Endodermal cell (in vitro differentiated cells): ENCODE data around the gene GBA3. TPM values are rescaled to one million over a fixed set of nuclear protein-coding genes. Genes with fewer than 3 reads are reported as not detected.

Source experiments
- DNase-seq: peaks from one replicate; pipeline ENCODE4 v3.0.0-alpha.2; 2017
- H3K27ac ChIP-seq: 2 replicates; pipeline ENCODE4 v1.5.1; 2013; ENCODE audit warnings: mild to moderate bottlenecking, low read depth, low read length, moderate library complexity
- H3K27me3 ChIP-seq: 2 replicates; pipeline ENCODE4 v1.6.1; 2013; ENCODE audit warnings: mild to moderate bottlenecking, low read length, moderate library complexity; ENCODE audit not compliant: insufficient read depth, control insufficient read depth, poor library complexity, severe bottlenecking
- H3K36me3 ChIP-seq: 2 replicates; pipeline ENCODE4 v1.7.0; 2013; ENCODE audit warnings: mild to moderate bottlenecking, low read length, moderate library complexity; ENCODE audit not compliant: control insufficient read depth, insufficient read depth
- H3K4me1 ChIP-seq: one replicate; pipeline ENCODE4 v1.7.0; 2013; ENCODE audit warnings: low read length; ENCODE audit not compliant: control insufficient read depth, insufficient read depth
- H3K4me3 ChIP-seq: 2 replicates; pipeline ENCODE4 v1.5.1; 2013; ENCODE audit warnings: mild to moderate bottlenecking, low read length, moderate library complexity
- H3K9ac ChIP-seq: 2 replicates; pipeline ENCODE4 v1.6.1; 2013; ENCODE audit warnings: mild to moderate bottlenecking, low read length, moderate library complexity; ENCODE audit not compliant: poor library complexity, severe bottlenecking; ENCODE audit errors: extremely low read depth
- H3K9me3 ChIP-seq: 2 replicates; pipeline ENCODE4 v1.6.1; 2013; ENCODE audit warnings: mild to moderate bottlenecking, low read length, moderate library complexity; ENCODE audit not compliant: control insufficient read depth
- H3K27ac Mint-ChIP-seq: 2 replicates; pipeline ENCODE4 v1.8.0; 2020; ENCODE audit warnings: mixed read lengths
- H3K27me3 Mint-ChIP-seq: 2 replicates; pipeline ENCODE4 v1.8.0; 2021; ENCODE audit warnings: mild to moderate bottlenecking, mixed read lengths; ENCODE audit not compliant: insufficient read depth
- H3K36me3 Mint-ChIP-seq: 2 replicates; pipeline ENCODE4 v1.8.0; 2020; ENCODE audit warnings: low read depth, mixed read lengths
- H3K4me1 Mint-ChIP-seq: 2 replicates; pipeline ENCODE4 v1.8.0; 2020; ENCODE audit warnings: mixed read lengths
- H3K4me3 Mint-ChIP-seq: 2 replicates; pipeline ENCODE4 v1.8.0; 2020; ENCODE audit warnings: mild to moderate bottlenecking, moderate library complexity, mixed read lengths
- H3K9me3 Mint-ChIP-seq: 2 replicates; pipeline ENCODE4 v1.8.0; 2020; ENCODE audit warnings: mild to moderate bottlenecking, mixed read lengths
- WGBS, 2 experiments: methylation state at CpG; one replicate each; pipeline versions ENCODE4 v1.1.5 to v1.1.7; 2013; ENCODE audit warnings: missing lambda C conversion rate in 2 of 2, mixed read lengths in 1 of 2; ENCODE audit not compliant: insufficient coverage in 1 of 2, insufficient read length in 1 of 2; 5-methylcytosine and 5-hydroxymethylcytosine counted together
- total RNA-seq, 2 donors: library from RNA; stranded (reverse); fragmentation: NEBNext Ultra II Directional in 1 of 2; extraction: Animal tissue kit (Norgen Biotek cat#: 25700) in 1 of 2; gene quantifications; 2 replicates in 1 of 2; 3 replicates in 1 of 2; pipeline ENCODE4 v1.2.1, GENCODE V29; 2021
- TF ChIP-seq, protein P1 (sequence below): fragments of 200-600 bp; sonication (generic); conservative IDR thresholded peaks from 2 replicates; pipeline ENCODE4 v1.5.0; 2021; ENCODE audit warnings: antibody characterized with exemption, mild to moderate bottlenecking

The GBA3 gene
- total RNA-seq, 2 donors from 2014 or later: not detected

DNA sequence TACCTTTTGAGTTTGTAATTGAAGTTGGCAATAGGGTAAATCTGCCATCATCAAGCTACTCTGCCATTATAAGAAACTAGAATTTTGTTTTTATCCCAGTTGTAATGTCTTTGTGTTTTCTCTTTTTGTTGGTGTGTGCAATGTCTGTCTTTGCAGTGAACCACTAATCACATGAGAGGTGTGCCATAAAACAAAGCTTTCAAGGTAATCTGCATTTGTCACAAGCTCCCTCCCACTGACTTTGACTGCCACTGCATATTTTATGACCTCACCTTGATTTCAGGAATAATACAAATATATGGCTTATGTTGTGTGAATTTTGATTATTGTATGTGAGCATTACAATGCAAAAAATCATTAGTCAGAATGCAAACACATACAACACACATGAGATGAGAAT lies 9.0 kb upstream of the GBA3 start:
- Histone ChIP-seq H3K27me3 (peaks cover 19% of the 10 kb centered on the region), H3K9ac (no peak overlapping the region), H3K27ac (no peak overlapping the region), H3K36me3 (no peaks in the 10 kb centered on the region), H3K4me3 (no peak overlapping the region), H3K9me3 (no peaks in the 10 kb centered on the region), H3K4me1 (no peaks in the 10 kb centered on the region)
- Mint-ChIP-seq H3K27ac (no peak overlapping the region), H3K4me1 (peaks cover 7% of the 10 kb centered on the region), H3K4me3 (no peak overlapping the region), H3K27me3 (peaks cover 17% of the 10 kb centered on the region), H3K9me3 (no peaks in the 10 kb centered on the region), H3K36me3 (no peaks in the 10 kb centered on the region)
- TF ChIP-seq, protein P1, sequence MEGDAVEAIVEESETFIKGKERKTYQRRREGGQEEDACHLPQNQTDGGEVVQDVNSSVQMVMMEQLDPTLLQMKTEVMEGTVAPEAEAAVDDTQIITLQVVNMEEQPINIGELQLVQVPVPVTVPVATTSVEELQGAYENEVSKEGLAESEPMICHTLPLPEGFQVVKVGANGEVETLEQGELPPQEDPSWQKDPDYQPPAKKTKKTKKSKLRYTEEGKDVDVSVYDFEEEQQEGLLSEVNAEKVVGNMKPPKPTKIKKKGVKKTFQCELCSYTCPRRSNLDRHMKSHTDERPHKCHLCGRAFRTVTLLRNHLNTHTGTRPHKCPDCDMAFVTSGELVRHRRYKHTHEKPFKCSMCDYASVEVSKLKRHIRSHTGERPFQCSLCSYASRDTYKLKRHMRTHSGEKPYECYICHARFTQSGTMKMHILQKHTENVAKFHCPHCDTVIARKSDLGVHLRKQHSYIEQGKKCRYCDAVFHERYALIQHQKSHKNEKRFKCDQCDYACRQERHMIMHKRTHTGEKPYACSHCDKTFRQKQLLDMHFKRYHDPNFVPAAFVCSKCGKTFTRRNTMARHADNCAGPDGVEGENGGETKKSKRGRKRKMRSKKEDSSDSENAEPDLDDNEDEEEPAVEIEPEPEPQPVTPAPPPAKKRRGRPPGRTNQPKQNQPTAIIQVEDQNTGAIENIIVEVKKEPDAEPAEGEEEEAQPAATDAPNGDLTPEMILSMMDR: no peak
- no peak for DNase-seq

DNA sequence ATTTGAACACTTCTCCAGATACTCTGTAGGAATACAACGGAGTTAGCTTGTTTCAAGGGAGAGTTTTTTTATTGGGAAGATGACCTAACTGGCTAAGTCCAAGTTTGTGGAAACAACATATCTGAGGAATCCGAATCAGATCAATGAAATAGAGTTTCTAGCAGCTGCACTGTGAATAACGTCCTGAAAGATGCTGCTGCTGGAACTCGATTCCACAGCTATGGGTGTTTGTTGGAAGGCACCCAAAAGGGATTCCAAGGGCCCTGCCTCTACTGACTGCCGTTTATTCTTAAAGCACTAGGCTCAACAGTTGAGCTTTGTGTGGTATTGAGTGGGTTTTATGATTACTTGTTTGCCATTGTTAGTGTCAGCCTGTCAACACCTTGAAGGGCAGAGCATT lies 6.6 kb upstream of the GBA3 start:
- no peak overlapping the region for H3K4me3 ChIP-seq
- H3K27me3 ChIP-seq: no peaks in the 10 kb centered on the region
- Mint-ChIP-seq H3K4me1 (peaks cover 7% of the 10 kb centered on the region), H3K9me3 (no peaks in the 10 kb centered on the region), H3K27me3 (peaks cover 5% of the 10 kb centered on the region), H3K4me3 (no peak overlapping the region), H3K36me3 (no peaks in the 10 kb centered on the region), H3K27ac (no peak overlapping the region)
- H3K9ac ChIP-seq: no peak overlapping the region
- H3K27ac ChIP-seq: no peak overlapping the region
- no peaks in the 10 kb centered on the region for H3K4me1 ChIP-seq
- TF ChIP-seq, protein P1: no peak
- H3K9me3 ChIP-seq: no peaks in the 10 kb centered on the region
- no peaks in the 10 kb centered on the region for H3K36me3 ChIP-seq
- 91% methylated on average over 3 to 5 of the region's 5 CpGs for WGBS, 2 experiments
- no peak for DNase-seq

DNA sequence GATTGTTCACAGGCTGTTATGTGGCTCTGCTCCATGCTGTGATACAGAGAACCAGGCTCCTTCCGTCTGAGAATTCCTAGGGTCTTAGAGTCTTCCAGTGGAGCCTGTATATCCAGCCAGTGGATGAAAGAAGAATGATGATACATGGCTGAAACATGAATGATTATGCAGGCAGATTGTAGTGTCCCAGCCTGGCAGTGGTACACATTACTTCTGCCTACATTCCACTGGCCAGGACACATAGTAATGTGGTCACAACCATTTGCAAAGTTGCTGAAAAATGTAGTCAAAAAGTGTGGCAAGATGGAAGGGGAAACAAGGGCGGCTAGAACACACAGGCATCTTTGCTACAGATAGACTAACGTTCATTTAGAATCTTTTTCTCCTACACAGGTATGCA lies 4.5 kb upstream of the GBA3 start:
- DNase-seq: no peak
- no peak overlapping the region for H3K4me3 ChIP-seq
- TF ChIP-seq, protein P1: no peak
- H3K4me1 ChIP-seq: no peaks in the 10 kb centered on the region
- H3K27ac Mint-ChIP-seq: no peak overlapping the region
- whole genome bisulfite sequencing, 2 experiments: 83 to 90% methylated on average over 3 of the region's 3 CpGs
- no peak overlapping the region for H3K27ac ChIP-seq
- H3K4me1 Mint-ChIP-seq: peaks cover 12% of the 10 kb centered on the region
- H3K36me3 ChIP-seq: no peaks in the 10 kb centered on the region
- no peak overlapping the region for H3K9ac ChIP-seq
- H3K9me3 Mint-ChIP-seq: no peaks in the 10 kb centered on the region
- no peaks in the 10 kb centered on the region for H3K36me3 Mint-ChIP-seq
- H3K27me3 ChIP-seq: no peaks in the 10 kb centered on the region
- H3K9me3 ChIP-seq: no peaks in the 10 kb centered on the region
- H3K27me3 Mint-ChIP-seq: peaks cover 5% of the 10 kb centered on the region
- no peak overlapping the region for H3K4me3 Mint-ChIP-seq
